Natural killer cell (primary cell): ENCODE data around the gene SFRP2. TPM values are rescaled to one million over a fixed set of nuclear protein-coding genes. Genes with fewer than 3 reads are reported as not detected.

Source experiments
- ATAC-seq, 3 donors: fragments of 150-1000 bp in 2 of 3; fragments of 200-7000 bp in 1 of 3; cut with Tn5 transposase; 1 replicate in 1 of 3; 2 replicates in 2 of 3; pipeline ENCODE4 v1.10.0; 2021; ENCODE audit warnings: mild to moderate bottlenecking in 2 of 3, moderate library complexity in 2 of 3
- DNase-seq, 2 donors: peaks; one replicate each; pipeline versions ENCODE4 v3.0.0 to v3.0.0-alpha.2; 2013 to 2021; ENCODE audit warnings: mixed read lengths in 1 of 2
- H3K27ac ChIP-seq: one replicate; pipeline ENCODE4 v1.5.1; 2013; ENCODE audit warnings: mild to moderate bottlenecking, low read length
- H3K27me3 ChIP-seq: one replicate; pipeline ENCODE4 v1.6.1; 2013; ENCODE audit warnings: low read length; ENCODE audit not compliant: control insufficient read depth, insufficient read depth
- H3K36me3 ChIP-seq: one replicate; pipeline ENCODE4 v1.6.1; 2013; ENCODE audit warnings: low read length; ENCODE audit not compliant: control insufficient read depth, insufficient read depth
- H3K4me1 ChIP-seq: one replicate; pipeline ENCODE4 v1.6.1; 2013; ENCODE audit warnings: low read length; ENCODE audit not compliant: control insufficient read depth, insufficient read depth
- H3K4me3 ChIP-seq: one replicate; pipeline ENCODE4 v1.5.1; 2013; ENCODE audit warnings: low read length
- H3K9me3 ChIP-seq: one replicate; pipeline ENCODE4 v1.6.1; 2013; ENCODE audit warnings: low read length; ENCODE audit not compliant: control insufficient read depth, insufficient read depth
- H3K27ac Mint-ChIP-seq, 2 donors: one replicate each; pipeline ENCODE4 v1.8.0; 2022; ENCODE audit warnings: mild to moderate bottlenecking in 2 of 2, mixed read lengths in 2 of 2, moderate library complexity in 1 of 2
- H3K27me3 Mint-ChIP-seq, 2 donors: one replicate each; pipeline ENCODE4 v1.8.0; 2022; ENCODE audit warnings: low read depth in 2 of 2, mixed read lengths in 2 of 2
- H3K36me3 Mint-ChIP-seq: one replicate; pipeline ENCODE4 v1.8.0; 2022; ENCODE audit warnings: mixed read lengths
- H3K4me1 Mint-ChIP-seq, 2 donors: one replicate each; pipeline ENCODE4 v1.8.0; 2022; ENCODE audit warnings: mixed read lengths in 2 of 2
- H3K4me3 Mint-ChIP-seq: one replicate; pipeline ENCODE4 v1.8.0; 2022; ENCODE audit warnings: mild to moderate bottlenecking, moderate library complexity, mixed read lengths
- H3K9me3 Mint-ChIP-seq, 2 donors: one replicate each; pipeline ENCODE4 v1.8.0; 2022; ENCODE audit warnings: mixed read lengths in 2 of 2
- WGBS: methylation state at CpG from one replicate; pipeline ENCODE4 v1.1.7; 2013; ENCODE audit warnings: missing lambda C conversion rate; ENCODE audit not compliant: insufficient coverage; 5-methylcytosine and 5-hydroxymethylcytosine counted together
- intact Hi-C: fragments of 100-400 bp; cut with micrococcal nuclease; formaldehyde crosslinking; loops from one replicate; pipeline ENCODE4 v1.14.2; 2022
- total RNA-seq, 4 donors: library from RNA; stranded (reverse); fragments of 120-200 nt in 1 of 4; gene quantifications; one replicate each; pipeline versions ENCODE4 v1.2.3 to v1.2.4, GENCODE V29; 2013 to 2022
- TF ChIP-seq, protein P1 (sequence below): fragments of 200-600 bp; IDR thresholded peaks from one replicate; pipeline ENCODE4 v1.8.0; 2022; ENCODE audit warnings: antibody characterized with exemption

Gene SFRP2
- total RNA-seq, 3 donors from 2014 or later (not counting 1 experiment from before 2014, with no cell fraction given) = not detected

DNA sequence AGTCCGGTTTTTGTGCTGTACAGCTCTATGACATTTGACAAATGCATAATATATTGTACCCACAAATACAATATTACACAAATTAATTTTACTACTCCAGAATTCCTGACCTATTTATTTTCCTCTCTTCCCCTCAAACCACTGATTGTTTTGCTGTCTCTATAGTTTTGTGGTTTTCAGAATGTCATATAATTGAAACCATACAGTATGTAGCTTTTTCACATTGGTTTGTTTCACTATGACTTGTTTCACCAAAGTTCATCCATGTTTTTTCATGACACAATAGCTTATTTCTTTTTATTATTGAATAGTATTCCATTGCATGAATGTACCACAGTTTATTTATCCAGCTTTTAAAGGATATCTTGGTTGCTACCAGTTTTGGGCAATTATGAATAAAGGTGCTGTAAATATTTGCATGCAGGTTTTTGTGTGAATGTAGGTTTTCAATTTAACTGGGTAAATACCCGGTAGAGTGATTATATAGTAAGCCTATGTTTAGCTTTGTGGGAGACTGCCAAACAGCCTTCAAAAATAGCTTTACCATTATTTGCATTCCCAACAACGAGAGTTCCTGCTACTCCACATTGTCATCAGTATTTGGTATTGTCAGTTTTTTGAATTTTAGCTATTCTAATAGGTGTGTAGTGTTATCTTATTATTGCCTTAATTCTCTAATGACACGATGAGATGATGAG, 55.0 kb downstream of the SFRP2 start:
- Mint-ChIP-seq H3K4me1 (no peaks in the 10 kb centered on the region), H3K27me3 (peaks cover 8 to 23% of the 10 kb centered on the region in 2 donors), H3K9me3 (peaks cover 0 to 2% of the 10 kb centered on the region in 2 donors), H3K36me3 (no peaks in the 10 kb centered on the region), H3K27ac (no peak overlapping the region), H3K4me3 (no peak overlapping the region)
- no peak for DNase-seq
- Histone ChIP-seq H3K27me3 (peaks cover 4% of the 10 kb centered on the region), H3K36me3 (no peaks in the 10 kb centered on the region), H3K4me1 (peaks cover 4% of the 10 kb centered on the region), H3K4me3 (no peak overlapping the region), H3K27ac (no peak overlapping the region), H3K9me3 (no peaks in the 10 kb centered on the region)
- 73% methylated on average over 2 of the region's 4 CpGs for WGBS
- no peak for ATAC-seq
- intact Hi-C loops = no loop called here
- TF ChIP-seq, protein P1, sequence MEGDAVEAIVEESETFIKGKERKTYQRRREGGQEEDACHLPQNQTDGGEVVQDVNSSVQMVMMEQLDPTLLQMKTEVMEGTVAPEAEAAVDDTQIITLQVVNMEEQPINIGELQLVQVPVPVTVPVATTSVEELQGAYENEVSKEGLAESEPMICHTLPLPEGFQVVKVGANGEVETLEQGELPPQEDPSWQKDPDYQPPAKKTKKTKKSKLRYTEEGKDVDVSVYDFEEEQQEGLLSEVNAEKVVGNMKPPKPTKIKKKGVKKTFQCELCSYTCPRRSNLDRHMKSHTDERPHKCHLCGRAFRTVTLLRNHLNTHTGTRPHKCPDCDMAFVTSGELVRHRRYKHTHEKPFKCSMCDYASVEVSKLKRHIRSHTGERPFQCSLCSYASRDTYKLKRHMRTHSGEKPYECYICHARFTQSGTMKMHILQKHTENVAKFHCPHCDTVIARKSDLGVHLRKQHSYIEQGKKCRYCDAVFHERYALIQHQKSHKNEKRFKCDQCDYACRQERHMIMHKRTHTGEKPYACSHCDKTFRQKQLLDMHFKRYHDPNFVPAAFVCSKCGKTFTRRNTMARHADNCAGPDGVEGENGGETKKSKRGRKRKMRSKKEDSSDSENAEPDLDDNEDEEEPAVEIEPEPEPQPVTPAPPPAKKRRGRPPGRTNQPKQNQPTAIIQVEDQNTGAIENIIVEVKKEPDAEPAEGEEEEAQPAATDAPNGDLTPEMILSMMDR = no peak

DNA sequence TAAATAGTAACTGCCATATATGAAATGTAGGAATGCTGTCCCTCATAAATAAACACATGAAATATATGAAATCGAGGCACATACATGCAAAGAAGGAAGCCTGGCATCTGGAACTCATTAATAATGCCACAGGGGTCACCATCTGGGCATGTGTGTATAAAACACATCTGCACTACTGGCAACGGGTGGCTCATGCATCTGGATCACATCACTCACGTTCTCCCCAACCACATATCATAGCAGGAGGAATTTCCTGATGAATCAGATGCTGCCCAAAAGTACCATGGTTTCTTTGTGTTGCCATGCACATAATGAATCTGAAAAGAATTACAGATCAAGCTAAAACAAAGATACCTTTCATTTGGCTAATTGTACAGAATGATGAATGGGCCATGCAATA, 57.6 kb downstream of the SFRP2 start:
- Histone ChIP-seq H3K4me3 (no peak overlapping the region), H3K36me3 (no peaks in the 10 kb centered on the region), H3K27ac (no peak overlapping the region), H3K4me1 (peaks cover 4% of the 10 kb centered on the region), H3K27me3 (peaks cover 4% of the 10 kb centered on the region), H3K9me3 (no peaks in the 10 kb centered on the region)
- 53% methylated on average over 3 of the region's 3 CpGs for WGBS
- no peak overlapping the region for H3K27ac Mint-ChIP-seq
- no peaks in the 10 kb centered on the region for H3K36me3 Mint-ChIP-seq
- no peaks in the 10 kb centered on the region for H3K4me1 Mint-ChIP-seq
- ATAC-seq = no peak
- DNase-seq = no peak
- no peak overlapping the region for H3K4me3 Mint-ChIP-seq
- intact Hi-C loops = no loop called here
- peaks cover 5 to 17% of the 10 kb centered on the region in 2 donors for H3K27me3 Mint-ChIP-seq
- TF ChIP-seq, protein P1 = no peak
- H3K9me3 Mint-ChIP-seq = no peaks in the 10 kb centered on the region

Other genes starting within 250 kb of the SFRP2 start
- 10 to 100 TPM in 1 of 3 donors, 1 to 10 TPM in 2; 2.7 to 20.4 (median 6.3) TPM for gene TLR2, start 104.8 kb downstream of the SFRP2 start, total RNA-seq
- gene RNF175, start 29.1 kb downstream of the SFRP2 start, total RNA-seq = under 1 TPM in 1 of 3 donors, not detected in 2; 0.07 TPM